ENCODE measurements around the gene DIP2A. TPM values are rescaled to one million over a fixed set of nuclear protein-coding genes. Genes with fewer than 3 reads are reported as not detected.

Gene DIP2A
- polyA plus RNA-seq, 3 donors = 4.6 to 55.4 (median 6.1) TPM

DNA sequence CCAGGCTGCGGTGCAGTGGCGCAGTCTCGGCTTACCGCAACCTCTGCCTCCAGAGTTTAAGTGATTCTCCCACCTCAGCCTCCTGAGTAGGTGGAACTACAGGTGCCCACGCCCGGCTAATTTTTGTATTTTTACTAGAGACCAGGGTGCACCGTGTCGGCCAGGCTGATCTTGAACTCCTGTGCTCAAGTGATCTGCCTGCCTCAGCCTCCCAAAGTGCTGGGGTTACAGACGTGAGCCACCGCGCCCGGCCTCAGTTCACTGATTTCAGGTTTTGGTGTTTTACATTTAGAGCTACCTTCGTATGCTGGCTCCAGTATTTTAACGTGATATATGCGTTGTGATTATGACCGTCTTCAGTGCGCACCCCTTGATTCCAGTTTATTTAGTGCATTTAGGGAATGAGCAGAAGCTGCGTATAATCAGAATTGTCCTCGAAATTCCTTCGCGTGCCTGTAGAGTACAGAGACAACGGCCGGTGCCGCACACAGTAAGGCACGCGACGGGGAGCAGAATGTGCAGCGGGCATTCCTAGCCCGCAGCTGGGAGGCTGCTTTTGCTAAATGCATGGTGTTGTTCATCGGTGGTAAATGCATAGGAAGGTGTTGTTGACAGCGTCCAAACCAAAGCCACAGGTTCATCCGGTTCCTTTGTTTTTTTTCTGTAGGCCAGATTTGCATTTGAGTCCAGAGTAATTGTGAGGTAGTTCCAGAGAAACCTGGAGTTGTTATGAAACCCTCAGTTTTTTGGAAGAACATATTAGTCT, 48.9 kb upstream of the DIP2A start:
- no peak overlapping the region for H3K4me2 ChIP-seq (replicated peaks; ENCODE audit: extremely low read depth, low read length, poor library complexity, severe bottlenecking)
- H3K9ac ChIP-seq (ENCODE audit: insufficient read depth, low read length, poor library complexity, severe bottlenecking) = no peak overlapping the region
- no peak overlapping the region for H3K4me3 ChIP-seq (replicated peaks in 1 of 3; ENCODE audit: low read depth in 2 of 3, low read length in 3 of 3)
- H2AFZ ChIP-seq (ENCODE audit: insufficient read depth, low read depth, low read length, poor library complexity, severe bottlenecking) = no peak overlapping the region
- H3K9me3 ChIP-seq (replicated peaks in 1 of 2; ENCODE audit: control insufficient read depth in 1 of 2, insufficient read depth in 1 of 2, low read length in 2 of 2) = no peaks in the 10 kb centered on the region
- H3K27me3 Mint-ChIP-seq (ENCODE audit: low read depth in 3 of 3) = peaks cover 0 to 1% (median 0%) of the 10 kb centered on the region in 3 donors
- intact Hi-C loops (cut with micrococcal nuclease) = no loop called here
- H3K4me3 Mint-ChIP-seq = no peak overlapping the region
- no peaks in the 10 kb centered on the region for H3K27me3 ChIP-seq (ENCODE audit: control insufficient read depth in 2 of 2, insufficient read depth in 2 of 2, low read length in 2 of 2)
- H3K27ac Mint-ChIP-seq = no peak overlapping the region
- WGBS (ENCODE audit: insufficient coverage) = 98% methylated on average over 32 of the region's 32 CpGs
- H3K79me2 ChIP-seq (ENCODE audit: insufficient read depth, low read length) = no peaks in the 10 kb centered on the region
- no peak for DNase-seq
- peaks cover 43 to 73% of the 10 kb centered on the region in 2 donors for H3K36me3 Mint-ChIP-seq
- H3K4me1 ChIP-seq (ENCODE audit: control insufficient read depth in 1 of 2, insufficient read depth in 2 of 2, low read length in 2 of 2) = no peaks in the 10 kb centered on the region
- TF ChIP-seq, protein P1, sequence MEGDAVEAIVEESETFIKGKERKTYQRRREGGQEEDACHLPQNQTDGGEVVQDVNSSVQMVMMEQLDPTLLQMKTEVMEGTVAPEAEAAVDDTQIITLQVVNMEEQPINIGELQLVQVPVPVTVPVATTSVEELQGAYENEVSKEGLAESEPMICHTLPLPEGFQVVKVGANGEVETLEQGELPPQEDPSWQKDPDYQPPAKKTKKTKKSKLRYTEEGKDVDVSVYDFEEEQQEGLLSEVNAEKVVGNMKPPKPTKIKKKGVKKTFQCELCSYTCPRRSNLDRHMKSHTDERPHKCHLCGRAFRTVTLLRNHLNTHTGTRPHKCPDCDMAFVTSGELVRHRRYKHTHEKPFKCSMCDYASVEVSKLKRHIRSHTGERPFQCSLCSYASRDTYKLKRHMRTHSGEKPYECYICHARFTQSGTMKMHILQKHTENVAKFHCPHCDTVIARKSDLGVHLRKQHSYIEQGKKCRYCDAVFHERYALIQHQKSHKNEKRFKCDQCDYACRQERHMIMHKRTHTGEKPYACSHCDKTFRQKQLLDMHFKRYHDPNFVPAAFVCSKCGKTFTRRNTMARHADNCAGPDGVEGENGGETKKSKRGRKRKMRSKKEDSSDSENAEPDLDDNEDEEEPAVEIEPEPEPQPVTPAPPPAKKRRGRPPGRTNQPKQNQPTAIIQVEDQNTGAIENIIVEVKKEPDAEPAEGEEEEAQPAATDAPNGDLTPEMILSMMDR (IDR thresholded peaks at IDR 0.05) = no peak
- H3K9me3 Mint-ChIP-seq = no peaks in the 10 kb centered on the region
- H3K4me1 Mint-ChIP-seq = no peaks in the 10 kb centered on the region
- H3K36me3 ChIP-seq (replicated peaks in 1 of 2; ENCODE audit: control insufficient read depth in 1 of 2, insufficient read depth in 2 of 2, low read length in 2 of 2) = peaks cover 34 to 71% of the 10 kb centered on the region in 2 donors
- H4K20me1 ChIP-seq (ENCODE audit: insufficient read depth, low read length) = no peaks in the 10 kb centered on the region
- H3K27ac ChIP-seq (ENCODE audit: low read depth in 1 of 2, low read length in 2 of 2) = no peak overlapping the region

DNA sequence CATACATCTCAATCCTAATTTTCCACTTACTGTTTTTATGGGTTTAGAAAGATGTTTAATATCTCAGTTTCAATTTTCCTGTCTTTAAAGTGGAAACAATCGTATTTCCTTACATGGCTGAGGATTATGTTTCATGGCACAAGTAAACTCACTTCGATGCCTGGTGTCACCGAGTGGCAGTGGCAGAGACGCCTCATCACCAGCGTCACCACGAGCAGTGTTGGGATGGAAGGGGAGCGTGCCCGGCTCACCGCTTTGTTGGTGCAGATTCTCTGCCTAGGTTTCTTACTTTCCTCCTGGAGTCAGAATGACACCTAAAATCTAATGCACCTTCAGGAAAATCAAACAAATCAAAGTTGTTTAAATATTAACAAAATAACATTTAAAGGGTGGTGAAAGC, 48.2 kb upstream of the DIP2A start:
- no peaks in the 10 kb centered on the region for H3K9me3 Mint-ChIP-seq
- intact Hi-C loops (cut with micrococcal nuclease) = no loop called here
- Histone ChIP-seq H3K9ac (ENCODE audit: insufficient read depth, low read length, poor library complexity, severe bottlenecking) (no peak overlapping the region), H3K9me3 (replicated peaks in 1 of 2; ENCODE audit: control insufficient read depth in 1 of 2, insufficient read depth in 1 of 2, low read length in 2 of 2) (no peaks in the 10 kb centered on the region), H3K4me3 (replicated peaks in 1 of 3; ENCODE audit: low read depth in 2 of 3, low read length in 3 of 3) (no peak overlapping the region), H3K27me3 (ENCODE audit: control insufficient read depth in 2 of 2, insufficient read depth in 2 of 2, low read length in 2 of 2) (no peaks in the 10 kb centered on the region), H3K36me3 (replicated peaks in 1 of 2; ENCODE audit: control insufficient read depth in 1 of 2, insufficient read depth in 2 of 2, low read length in 2 of 2) (peaks cover 31 to 70% of the 10 kb centered on the region in 2 donors), H3K79me2 (ENCODE audit: insufficient read depth, low read length) (no peaks in the 10 kb centered on the region), H2AFZ (ENCODE audit: insufficient read depth, low read depth, low read length, poor library complexity, severe bottlenecking) (no peak overlapping the region), H3K4me1 (ENCODE audit: control insufficient read depth in 1 of 2, insufficient read depth in 2 of 2, low read length in 2 of 2) (no peaks in the 10 kb centered on the region), H3K4me2 (replicated peaks; ENCODE audit: extremely low read depth, low read length, poor library complexity, severe bottlenecking) (no peak overlapping the region), H4K20me1 (ENCODE audit: insufficient read depth, low read length) (no peaks in the 10 kb centered on the region), H3K27ac (ENCODE audit: low read depth in 1 of 2, low read length in 2 of 2) (no peak overlapping the region)
- no peak overlapping the region for H3K27ac Mint-ChIP-seq
- peaks cover 44 to 73% of the 10 kb centered on the region in 2 donors for H3K36me3 Mint-ChIP-seq
- no peak for DNase-seq
- no peak overlapping the region for H3K4me3 Mint-ChIP-seq
- no peaks in the 10 kb centered on the region for H3K4me1 Mint-ChIP-seq
- peaks cover 0 to 1% (median 0%) of the 10 kb centered on the region in 3 donors for H3K27me3 Mint-ChIP-seq (ENCODE audit: low read depth in 3 of 3)
- WGBS (ENCODE audit: insufficient coverage) = 100% methylated on average over 3 of the region's 9 CpGs
- TF ChIP-seq, protein P1 (IDR thresholded peaks at IDR 0.05) = no peak
